OCI-LY1 (cell line): ENCODE results near the gene GATM.

Experiments
- H2AFZ ChIP-seq: fragments of 200-600 bp; sonication (generic), shearing (Covaris generic); 2 replicates; pipeline ENCODE4 v1.6.0; 2014; ENCODE audit warnings: antibody characterized with exemption, mild to moderate bottlenecking, low read length
- H3F3A ChIP-seq: fragments of 200-600 bp; sonication (generic), shearing (Covaris generic); 2 replicates; pipeline ENCODE4 v1.6.0; 2014; ENCODE audit warnings: mild to moderate bottlenecking, antibody characterized with exemption, low read length, moderate library complexity; ENCODE audit not compliant: insufficient read depth
- H3K27ac ChIP-seq: fragments of 200-600 bp; sonication (generic); 2 replicates; pipeline ENCODE4 v1.5.1; 2014; ENCODE audit warnings: low read length, mixed run types, mild to moderate bottlenecking, low read depth; ENCODE audit not compliant: poor library complexity, severe bottlenecking
- H3K27me3 ChIP-seq: fragments of 200-600 bp; sonication (generic); 2 replicates; pipeline ENCODE4 v1.6.0; 2014; ENCODE audit warnings: antibody characterized with exemption, mild to moderate bottlenecking, low read length, moderate library complexity; ENCODE audit not compliant: insufficient read depth
- H3K36me3 ChIP-seq: fragments of 200-600 bp; sonication (generic); 2 replicates; pipeline ENCODE4 v1.6.1; 2014; ENCODE audit warnings: mild to moderate bottlenecking, antibody characterized with exemption, low read length, moderate library complexity, mixed read lengths; ENCODE audit not compliant: insufficient read depth
- H3K4me1 ChIP-seq: fragments of 200-600 bp; sonication (generic); 2 replicates; pipeline ENCODE4 v1.5.1; 2014; ENCODE audit warnings: mild to moderate bottlenecking, low read length, moderate library complexity; ENCODE audit not compliant: insufficient read depth, severe bottlenecking
- H3K4me2 ChIP-seq: fragments of 200-600 bp; sonication (generic), shearing (Covaris generic); 2 replicates; pipeline ENCODE4 v1.6.1; 2014; ENCODE audit warnings: low read length
- H3K4me3 ChIP-seq: fragments of 200-600 bp; sonication (generic); 2 replicates; pipeline ENCODE4 v1.5.1; 2014; ENCODE audit warnings: low read length, low read depth, mild to moderate bottlenecking, mixed read lengths; ENCODE audit not compliant: poor library complexity, severe bottlenecking
- H3K79me2 ChIP-seq: fragments of 200-600 bp; shearing (Covaris generic); 2 replicates; pipeline ENCODE4 v1.6.1; 2016; ENCODE audit warnings: mixed run types, low read length, mixed read lengths; ENCODE audit not compliant: insufficient read depth
- H3K9ac ChIP-seq: fragments of 200-600 bp; sonication (generic), shearing (Covaris generic); 2 replicates; pipeline ENCODE4 v1.6.1; 2014; ENCODE audit warnings: mild to moderate bottlenecking, low read length, mixed read lengths
- H3K9me2 ChIP-seq: fragments of 200-600 bp; sonication (generic), shearing (Covaris generic); 2 replicates; pipeline ENCODE4 v1.6.1; 2014; ENCODE audit warnings: low read depth, mild to moderate bottlenecking, low read length, mixed read lengths
- H3K9me3 ChIP-seq: fragments of 200-600 bp; shearing (Covaris generic); 2 replicates; pipeline ENCODE4 v1.6.1; 2014; ENCODE audit warnings: low read length, mixed read lengths
- H4K20me1 ChIP-seq: fragments of 200-600 bp; sonication (generic), shearing (Covaris generic); 2 replicates; pipeline ENCODE4 v1.6.0; 2016; ENCODE audit warnings: mild to moderate bottlenecking, low read length; ENCODE audit not compliant: insufficient read depth
- EZH2 ChIP-seq: fragments of 200-600 bp; sonication (generic), shearing (Covaris generic); IDR thresholded peaks from 2 replicates; pipeline ENCODE4 v1.8.0; 2017; ENCODE audit warnings: borderline replicate concordance, mixed run types, mild to moderate bottlenecking, antibody characterized with exemption, low read length, moderate library complexity, mixed read lengths
- TF ChIP-seq, protein P1 (sequence below): fragments of 200-600 bp; sonication (generic), shearing (Covaris generic); IDR thresholded peaks from 2 replicates; pipeline ENCODE4 v1.5.1; 2017; ENCODE audit warnings: mild to moderate bottlenecking, antibody characterized with exemption, low read length, moderate library complexity, mixed read lengths

The GATM gene

DNA sequence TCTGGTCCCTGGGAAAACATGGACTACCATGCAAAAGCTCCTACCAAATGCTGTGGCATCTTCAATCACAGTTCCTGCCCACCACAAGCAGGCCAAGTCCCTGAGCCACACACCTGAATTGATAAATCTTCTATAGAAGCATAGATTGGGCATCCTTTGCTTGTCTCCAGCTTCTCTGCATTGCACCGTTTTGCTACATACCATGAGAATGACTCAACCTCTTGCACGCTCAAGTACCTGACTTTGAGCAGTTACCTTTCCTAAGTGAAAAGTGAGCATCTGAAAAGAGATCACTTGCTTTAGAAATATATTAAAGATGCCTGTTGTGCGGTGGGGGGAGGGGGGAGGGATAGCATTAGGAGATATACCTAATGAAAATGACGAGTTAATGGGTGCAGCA is 31.3 kb downstream of the GATM start:
- no peak overlapping the region for H2AFZ ChIP-seq
- H4K20me1 ChIP-seq = no peaks in the 10 kb centered on the region

DNA sequence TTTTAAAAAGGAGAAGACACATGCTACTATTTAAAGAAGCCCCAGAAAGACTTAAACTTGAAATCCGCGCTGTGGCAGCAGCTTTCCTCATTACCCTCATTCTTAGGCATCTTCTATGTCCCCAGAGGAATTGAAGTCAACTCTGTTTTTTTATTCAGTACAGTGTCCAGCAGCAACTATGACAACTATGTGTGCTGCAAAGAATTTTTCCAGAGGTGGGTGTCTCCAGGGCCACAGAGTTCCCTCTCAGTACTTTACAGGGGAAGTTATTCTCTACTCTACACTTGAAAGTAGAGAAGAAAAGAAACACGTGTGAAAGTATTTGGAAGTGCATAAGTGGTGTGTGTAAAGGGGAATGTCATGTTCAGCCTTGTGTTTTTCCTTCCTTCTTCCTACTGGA is 32.0 kb downstream of the GATM start:
- TF ChIP-seq, protein P1, sequence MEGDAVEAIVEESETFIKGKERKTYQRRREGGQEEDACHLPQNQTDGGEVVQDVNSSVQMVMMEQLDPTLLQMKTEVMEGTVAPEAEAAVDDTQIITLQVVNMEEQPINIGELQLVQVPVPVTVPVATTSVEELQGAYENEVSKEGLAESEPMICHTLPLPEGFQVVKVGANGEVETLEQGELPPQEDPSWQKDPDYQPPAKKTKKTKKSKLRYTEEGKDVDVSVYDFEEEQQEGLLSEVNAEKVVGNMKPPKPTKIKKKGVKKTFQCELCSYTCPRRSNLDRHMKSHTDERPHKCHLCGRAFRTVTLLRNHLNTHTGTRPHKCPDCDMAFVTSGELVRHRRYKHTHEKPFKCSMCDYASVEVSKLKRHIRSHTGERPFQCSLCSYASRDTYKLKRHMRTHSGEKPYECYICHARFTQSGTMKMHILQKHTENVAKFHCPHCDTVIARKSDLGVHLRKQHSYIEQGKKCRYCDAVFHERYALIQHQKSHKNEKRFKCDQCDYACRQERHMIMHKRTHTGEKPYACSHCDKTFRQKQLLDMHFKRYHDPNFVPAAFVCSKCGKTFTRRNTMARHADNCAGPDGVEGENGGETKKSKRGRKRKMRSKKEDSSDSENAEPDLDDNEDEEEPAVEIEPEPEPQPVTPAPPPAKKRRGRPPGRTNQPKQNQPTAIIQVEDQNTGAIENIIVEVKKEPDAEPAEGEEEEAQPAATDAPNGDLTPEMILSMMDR = no peak
- TF ChIP-seq EZH2 = no peak
- Histone ChIP-seq H3K36me3 (no peaks in the 10 kb centered on the region), H3K4me2 (no peak overlapping the region), H3K4me3 (no peak overlapping the region), H3K9me2 (no peaks in the 10 kb centered on the region), H3K27me3 (no peaks in the 10 kb centered on the region), H3K9ac (no peak overlapping the region), H3K4me1 (no peaks in the 10 kb centered on the region), H2AFZ (no peak overlapping the region), H3K79me2 (no peaks in the 10 kb centered on the region), H4K20me1 (no peaks in the 10 kb centered on the region), H3K27ac (no peak overlapping the region), H3K9me3 (no peaks in the 10 kb centered on the region), H3F3A (no peaks in the 10 kb centered on the region)

More for the DNA sequence above, 31.3 kb downstream of the GATM start:
- no peaks in the 10 kb centered on the region for H3K4me1 ChIP-seq
- H3K27ac ChIP-seq = no peak overlapping the region
- no peaks in the 10 kb centered on the region for H3K79me2 ChIP-seq
- H3K27me3 ChIP-seq = no peaks in the 10 kb centered on the region
- H3K36me3 ChIP-seq = no peaks in the 10 kb centered on the region
- no peak overlapping the region for H3K9ac ChIP-seq
- H3K9me3 ChIP-seq = no peaks in the 10 kb centered on the region
- no peak overlapping the region for H3K4me3 ChIP-seq
- no peaks in the 10 kb centered on the region for H3F3A ChIP-seq
- TF ChIP-seq EZH2 = no peak
- TF ChIP-seq, protein P1 = no peak
- no peaks in the 10 kb centered on the region for H3K9me2 ChIP-seq
- H3K4me2 ChIP-seq = no peak overlapping the region

DNA sequence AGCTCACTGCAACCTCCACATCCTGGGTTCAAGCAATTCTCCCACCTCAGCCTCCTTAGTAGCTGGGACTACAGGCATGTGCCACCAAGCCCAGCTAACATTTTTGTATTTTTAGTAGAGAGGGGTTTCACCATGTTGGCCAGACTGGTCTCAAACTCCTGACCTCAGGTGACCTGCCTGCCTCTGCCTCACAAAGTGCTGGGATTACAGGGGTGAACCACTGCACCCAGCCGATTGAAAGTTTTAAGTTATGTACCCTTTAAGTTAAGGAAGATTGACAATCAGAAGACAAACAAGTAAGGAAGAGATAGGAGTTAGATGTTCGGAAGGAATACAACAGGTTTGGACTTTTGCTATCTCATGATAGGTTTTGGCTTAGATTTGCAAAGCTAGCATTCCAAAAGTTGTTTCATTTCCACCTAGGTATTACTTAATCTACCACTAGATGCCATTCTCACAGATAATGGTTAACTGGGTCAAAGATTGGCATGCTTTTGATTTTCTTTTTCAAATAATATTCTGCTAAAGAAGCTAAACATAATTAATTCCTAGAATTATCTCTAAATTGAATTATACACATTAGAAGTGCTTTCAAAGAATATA is 35.0 kb downstream of the GATM start:
- Histone ChIP-seq H3K4me2 (no peak overlapping the region), H3K9me3 (no peaks in the 10 kb centered on the region), H3K9me2 (no peaks in the 10 kb centered on the region), H3F3A (no peaks in the 10 kb centered on the region), H3K36me3 (no peaks in the 10 kb centered on the region), H2AFZ (no peak overlapping the region), H3K27ac (no peak overlapping the region), H4K20me1 (no peaks in the 10 kb centered on the region), H3K27me3 (peaks cover 4% of the 10 kb centered on the region; the same call in 1 of the 2 replicates), H3K9ac (no peak overlapping the region), H3K79me2 (no peaks in the 10 kb centered on the region), H3K4me3 (no peak overlapping the region), H3K4me1 (no peaks in the 10 kb centered on the region)
- TF ChIP-seq, protein P1 = no peak
- TF ChIP-seq EZH2 = no peak
